ENCODE data around the gene ARRDC3.
A peak's percentile ranks its signal among the peaks of the same experiment; 100 is the strongest.
"Not testable (repeated sequence)": the region's sequence is repeated elsewhere in the genome, so short reads cannot be mapped to it uniquely, and the experiment has no call there.

ARRDC3 gene

DNA sequence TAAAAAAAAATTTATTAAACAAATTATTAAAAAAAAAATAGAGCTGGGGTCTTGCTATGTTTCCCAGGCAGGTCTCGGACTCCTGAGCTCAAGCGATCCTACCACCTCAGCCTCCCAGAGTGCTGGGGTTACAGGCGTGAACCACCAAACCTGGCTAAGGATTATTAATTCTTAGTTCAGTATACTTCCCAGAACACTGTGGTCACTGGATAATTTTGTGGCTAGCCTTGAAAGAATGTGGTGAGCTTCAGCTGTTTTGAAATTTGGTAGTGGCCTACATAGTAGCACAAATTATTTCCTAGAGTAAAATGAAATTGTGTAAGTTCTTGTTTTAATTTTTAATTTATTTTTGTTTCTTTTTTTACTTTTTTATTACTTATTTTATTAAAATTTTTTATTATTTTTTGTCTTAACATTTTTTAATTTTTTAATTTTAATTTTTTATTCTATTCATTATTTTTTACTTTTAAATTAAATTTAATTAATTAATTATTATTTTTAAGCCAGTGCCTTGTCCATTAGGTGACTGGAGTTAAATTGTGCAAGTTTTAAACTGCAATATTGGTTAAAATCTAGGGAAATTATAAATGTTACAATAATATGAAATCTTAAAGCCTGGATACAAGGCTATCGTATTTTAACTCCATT, 23.0 kb downstream of the ARRDC3 start:
- no peak for DNase-seq (ENCODE audit: low spot score)

DNA sequence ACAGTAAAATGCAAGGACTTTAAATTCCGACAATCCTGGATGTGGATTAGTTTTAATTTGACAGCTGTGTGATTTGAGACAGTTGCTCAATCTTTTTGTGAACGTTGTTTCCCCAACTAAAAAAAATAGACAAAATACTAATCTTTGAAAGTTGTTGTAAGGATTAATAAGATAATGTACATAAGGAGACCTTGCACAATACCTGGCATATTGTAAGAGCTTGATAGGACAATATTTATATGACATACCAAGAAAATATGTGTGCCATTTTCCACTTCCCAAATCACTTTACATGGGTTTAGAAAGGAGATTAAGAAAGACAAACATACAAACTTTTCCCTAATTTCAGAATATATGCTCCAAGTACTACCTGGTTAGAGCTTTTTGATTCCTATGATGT, 25.3 kb downstream of the ARRDC3 start:
- DNase-seq (ENCODE audit: low spot score): no peak

DNA sequence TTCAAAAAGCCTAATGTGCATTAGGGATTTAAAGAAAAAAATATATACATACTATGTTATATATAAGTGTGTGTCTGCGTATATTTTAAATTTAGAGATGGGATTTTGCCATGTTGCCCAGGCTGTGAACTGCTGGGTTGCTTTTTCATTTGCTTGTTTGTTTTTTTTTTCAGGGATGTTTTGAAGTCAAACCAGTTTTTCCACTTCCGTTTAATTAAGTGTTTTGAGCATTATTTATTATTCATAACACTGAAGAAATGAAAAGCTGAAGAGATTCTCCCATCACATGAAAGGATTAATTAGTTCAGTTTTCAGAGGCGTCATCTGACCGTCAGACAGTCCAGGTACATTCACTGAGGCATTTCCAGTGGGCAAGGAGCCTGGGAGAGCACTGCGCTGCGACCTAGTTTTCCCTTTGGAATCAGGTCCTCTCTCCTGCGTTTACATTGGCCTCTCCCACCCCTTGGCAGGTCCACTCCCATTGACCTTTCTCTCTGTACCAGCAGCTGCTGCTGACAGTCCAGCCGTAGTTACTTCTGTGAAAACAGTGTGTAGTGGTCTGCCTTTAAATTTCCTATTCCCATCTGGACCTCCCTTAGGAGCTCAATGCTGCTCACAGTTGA, 26.0 kb downstream of the ARRDC3 start:
- DNase-seq (ENCODE audit: low spot score): no peak

DNA sequence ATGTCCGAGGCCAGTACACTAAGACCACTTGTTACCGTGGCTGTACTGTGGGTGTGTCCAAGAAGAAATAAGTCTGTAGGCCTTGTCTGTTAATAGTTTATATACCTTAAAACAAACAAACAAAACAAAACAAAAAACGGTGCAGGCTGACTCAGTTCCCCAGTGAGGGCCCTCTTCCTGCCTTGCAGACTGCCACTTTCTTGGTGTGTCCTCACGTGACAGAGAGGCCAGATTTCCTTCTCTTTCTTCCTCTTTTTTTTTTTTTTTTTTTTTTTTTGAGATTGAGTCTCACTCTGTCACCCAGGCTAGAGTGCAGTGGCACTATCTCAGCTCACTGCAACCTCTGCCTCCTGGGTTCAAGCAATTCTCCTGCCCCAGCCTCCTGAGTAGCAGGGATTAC, 28.2 kb downstream of the ARRDC3 start:
- not testable (repeated sequence) for DNase-seq (ENCODE audit: low spot score)

DNA sequence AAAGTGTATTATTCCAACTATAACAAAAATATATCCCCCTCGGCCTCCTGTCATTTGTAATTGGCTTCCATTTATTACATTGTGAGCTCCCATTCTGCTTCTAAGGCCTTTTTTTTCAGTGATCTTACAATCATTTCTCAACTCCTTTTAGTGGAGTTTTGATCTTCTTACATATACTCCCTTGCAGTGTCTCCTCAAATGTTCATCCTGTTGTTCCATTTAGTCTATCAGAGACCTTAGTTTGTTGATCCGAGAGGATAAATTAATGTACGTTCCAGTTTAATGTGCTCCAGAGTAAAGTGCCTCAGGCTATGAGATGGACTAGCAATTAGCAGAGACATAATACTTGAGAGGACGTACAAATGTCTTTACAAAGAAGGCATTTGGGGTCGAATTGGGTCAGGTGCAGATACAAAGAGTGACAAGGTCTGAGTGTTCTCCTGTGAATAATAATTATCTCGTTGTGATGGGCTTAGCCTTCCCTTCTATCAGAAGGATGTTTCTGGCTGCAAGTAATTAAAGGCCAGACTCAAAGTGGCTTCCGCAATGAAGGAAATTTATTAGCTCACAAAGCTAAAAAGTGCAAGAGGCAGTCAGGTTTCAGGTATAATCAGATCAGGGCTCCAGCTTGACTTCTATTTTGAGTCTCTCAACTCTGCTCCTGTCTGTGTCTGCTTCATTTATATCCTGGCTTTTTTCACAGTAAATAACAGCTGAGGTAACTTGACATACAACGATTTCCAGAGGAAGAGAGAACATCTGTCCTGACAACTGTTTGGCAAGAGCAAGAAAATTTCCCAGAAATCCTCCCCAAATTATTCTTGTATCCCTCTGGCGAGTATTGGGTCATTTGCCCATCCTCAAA, 30.1 kb downstream of the ARRDC3 start:
- no peak for DNase-seq (ENCODE audit: low spot score)

DNA sequence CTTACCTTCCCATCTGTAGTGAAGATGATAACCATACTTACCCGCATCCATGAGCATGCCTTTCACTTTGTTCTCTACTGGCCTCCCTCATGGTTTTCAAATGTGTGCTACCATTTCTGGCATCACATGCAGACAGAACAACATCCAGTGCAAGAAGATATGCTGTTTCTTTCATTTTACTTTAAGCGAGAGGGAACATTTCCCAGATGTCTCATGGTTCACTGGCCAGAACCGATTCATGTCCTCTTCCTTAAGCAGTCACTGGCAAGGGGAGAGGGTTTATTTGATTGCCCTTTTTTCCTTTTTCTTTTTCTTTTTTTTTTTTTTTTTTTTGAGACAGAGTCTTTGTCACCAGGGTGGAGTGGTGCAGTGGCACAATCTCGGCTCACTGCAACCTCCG, 37.7 kb downstream of the ARRDC3 start:
- no peak for DNase-seq (ENCODE audit: low spot score)

DNA sequence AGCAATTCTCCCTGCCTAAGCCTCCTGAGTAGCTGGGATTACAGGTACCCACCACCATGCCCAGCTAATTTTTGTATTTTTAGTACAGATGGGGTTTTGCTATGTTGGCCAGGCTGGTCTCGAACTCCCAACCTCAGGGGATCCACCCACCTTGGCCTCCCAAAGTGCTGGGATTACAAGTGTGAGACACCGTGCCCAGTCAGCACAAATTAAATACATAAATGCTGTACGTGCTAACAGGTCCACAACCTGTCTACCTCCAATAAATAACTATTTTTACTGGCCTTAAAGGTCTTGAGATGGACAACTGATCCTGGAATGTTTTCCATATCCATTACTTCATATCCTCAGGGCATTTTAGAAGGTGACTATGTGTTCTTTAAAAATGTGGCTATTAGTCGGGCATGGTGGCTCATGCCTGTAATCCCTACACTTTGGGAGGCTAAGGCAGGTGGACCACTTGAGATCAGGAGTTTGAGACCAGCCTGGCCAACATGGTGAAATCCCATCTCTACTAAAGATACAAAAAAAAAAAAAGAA, 38.4 kb downstream of the ARRDC3 start:
- not testable (repeated sequence) for DNase-seq (ENCODE audit: low spot score)

DNA sequence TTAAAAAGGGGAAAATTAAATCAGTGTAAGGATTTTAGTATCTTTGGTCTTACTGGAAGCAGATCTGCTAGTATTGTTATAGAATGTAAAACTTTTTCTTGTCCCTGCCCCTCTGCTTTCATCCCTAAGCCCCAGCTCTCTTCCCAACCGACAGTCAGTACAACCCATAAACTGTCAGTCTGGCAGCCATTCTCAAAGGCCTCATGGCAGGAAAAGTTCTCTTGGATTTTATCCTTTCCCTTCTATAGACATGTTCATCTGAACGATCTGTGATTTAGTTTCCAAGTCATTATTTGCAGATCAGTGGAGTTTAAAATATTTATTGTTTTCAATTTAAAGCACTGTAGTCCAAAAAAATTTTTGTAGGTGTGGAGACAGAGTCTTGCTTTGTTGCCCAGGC, 39.2 kb downstream of the ARRDC3 start:
- no peak for DNase-seq (ENCODE audit: low spot score)

DNA sequence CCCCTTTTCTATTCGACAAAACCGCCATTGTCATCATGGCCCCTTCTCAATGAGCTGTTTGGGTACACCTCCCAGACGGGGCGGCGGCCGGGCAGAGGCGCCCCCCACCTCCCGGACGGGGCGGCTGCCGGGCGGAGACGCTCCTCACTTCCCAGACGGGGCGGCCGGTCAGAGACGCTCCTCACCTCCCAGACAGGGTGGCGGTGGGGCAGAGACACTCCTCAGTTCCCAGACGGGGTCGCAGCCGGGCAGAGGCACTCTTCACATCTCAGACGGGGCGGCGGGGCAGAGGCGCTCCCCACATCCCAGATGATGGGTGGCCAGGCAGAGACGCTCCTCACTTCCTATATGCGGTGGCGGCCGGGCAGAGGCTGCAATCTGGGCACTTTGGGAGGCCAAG, 40.2 kb downstream of the ARRDC3 start:
- DNase-seq (ENCODE audit: low spot score): not testable (repeated sequence)

DNA sequence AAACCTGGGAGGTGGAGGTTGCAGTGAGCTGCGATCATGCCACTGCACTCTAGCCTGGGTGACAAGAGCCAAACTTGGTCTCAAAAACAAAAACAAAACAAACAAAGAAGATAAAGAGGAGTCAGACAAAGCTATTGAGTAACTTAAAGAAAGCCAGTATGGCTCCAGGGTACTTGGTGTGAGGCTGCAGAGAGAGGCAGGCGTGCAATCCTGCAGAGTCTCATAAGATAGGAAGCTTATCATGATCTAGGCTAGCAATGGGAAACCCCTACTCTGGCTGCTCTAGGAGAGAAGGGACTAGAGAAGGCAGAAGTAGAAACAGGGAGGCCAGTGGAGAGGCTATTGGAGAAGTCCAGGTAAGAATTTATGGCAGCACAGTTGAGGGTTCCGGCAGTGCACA, 42.0 kb downstream of the ARRDC3 start:
- DNase-seq (ENCODE audit: low spot score): no peak

DNA sequence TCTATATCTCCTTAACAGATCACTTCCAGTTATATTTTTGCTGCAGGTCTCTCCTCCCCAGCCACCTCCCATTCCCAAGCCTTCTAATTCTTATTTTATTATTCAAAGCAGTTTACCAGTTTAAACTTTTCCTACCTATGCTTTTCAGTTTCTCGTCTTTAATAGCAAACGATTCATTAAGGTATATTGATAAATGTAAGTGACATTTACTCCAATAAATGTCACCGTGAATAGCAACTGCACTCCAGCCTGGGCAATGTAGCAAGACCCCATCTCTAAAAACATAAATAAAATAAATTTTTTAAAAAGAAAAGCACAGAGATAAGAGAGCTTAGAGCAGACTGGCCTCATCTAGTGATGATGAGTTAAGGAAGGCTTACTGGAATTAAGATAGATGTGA, 42.6 kb downstream of the ARRDC3 start:
- no peak for DNase-seq (ENCODE audit: low spot score)

DNA sequence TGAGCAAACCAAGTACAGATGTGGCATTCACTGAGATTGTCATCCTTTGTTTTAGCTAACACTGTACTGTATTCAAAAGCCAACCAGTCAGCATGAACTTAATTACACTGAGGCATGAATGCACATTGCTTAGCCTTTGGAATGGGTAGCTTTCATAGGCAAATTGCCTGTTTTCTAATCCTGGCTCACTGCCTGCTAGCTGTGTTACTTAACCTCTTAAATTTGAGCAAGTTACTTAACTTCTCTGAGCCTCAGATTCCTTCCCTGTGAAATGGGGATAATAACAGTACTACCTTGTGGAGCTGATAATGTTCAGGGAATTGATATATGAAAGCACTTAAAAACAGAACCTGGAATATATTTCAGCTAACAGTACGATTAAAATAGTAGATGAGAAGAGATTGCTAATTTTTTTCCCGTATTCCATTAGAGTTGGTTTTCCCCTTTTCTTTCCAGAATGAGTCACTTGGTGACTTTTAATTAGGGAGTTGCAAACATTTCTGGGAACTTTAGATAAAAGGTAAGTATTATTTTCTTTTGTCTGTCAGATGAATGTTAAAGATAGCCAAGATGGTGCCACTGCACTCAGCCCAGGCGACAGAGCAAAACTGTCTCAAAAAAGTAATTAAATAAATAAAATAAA, 43.9 kb downstream of the ARRDC3 start:
- DNase-seq (ENCODE audit: low spot score): peak; percentile 64

DNA sequence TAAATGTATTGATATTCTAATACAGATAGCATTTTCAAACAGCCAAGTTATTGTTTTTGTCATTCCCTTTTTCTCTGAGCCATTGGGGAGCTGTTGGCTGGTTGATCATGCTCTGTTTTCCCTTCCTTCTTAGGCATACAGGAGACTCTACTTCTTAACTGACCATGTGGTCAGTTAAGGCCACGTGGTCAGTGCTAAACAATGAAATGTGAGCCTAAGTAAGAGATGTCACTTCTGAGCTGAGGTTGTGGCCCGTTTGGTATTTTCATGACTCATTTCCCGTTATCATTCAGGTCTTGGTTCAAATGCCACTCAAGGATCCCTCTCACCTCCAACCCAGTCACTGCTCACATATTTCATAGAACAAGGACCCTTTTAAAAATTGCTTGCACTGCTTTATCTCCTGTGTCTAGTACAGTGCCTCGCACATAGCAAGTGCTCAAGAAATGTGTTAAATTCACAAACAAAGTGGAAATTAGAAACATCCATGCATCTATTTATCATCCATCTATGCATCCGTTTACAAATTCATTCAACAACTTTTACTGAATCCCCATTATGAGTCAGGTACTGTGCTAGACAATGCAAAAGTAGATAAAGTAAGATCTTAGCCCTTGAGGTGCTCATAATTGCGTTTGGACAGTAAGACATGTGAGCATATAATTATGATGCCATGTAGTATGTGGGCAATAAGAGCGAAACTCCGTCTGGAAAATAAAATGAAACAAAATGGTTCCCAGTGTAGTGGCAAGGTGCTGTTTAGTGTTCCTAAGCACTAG, 50.7 kb downstream of the ARRDC3 start:
- no peak for DNase-seq (ENCODE audit: low spot score)

DNA sequence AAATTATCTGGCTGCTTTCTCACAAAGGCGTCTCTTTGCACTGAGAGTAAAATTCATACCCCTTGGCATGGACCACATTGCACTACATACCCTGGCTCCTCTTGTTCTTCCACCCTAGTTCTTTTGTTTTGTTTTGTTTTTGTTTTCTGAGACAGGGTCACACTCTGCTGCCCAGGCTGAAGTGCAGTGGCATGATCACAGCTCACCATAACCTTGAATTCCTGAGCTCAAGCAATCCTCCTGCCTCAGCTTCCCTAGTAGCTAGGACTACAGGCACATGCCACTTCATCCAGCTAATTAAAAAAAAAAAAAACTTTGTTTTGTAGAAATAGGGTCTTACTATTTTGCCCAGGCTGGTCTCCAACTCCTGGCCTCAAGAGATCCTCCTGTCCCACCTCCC, 51.4 kb downstream of the ARRDC3 start:
- no peak for DNase-seq (ENCODE audit: low spot score)

DNA sequence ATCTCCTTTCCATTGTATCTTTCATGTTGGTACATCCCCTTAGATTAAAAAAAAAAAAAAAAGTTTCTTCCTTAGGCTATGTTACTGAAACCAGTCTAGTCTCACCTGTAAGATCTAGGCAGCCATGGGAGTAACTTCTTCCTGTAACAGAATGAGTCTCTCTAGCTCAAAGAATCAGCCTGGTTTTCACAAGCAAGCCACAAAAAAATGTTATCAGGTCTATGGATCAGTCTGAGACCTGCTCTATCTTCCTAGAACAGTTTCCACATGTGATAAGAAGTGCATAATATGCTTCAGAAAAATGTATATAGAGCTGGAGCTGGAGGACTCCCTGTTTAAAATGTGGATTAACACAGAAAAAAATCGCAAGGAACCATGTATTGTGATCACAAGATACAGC, 53.8 kb downstream of the ARRDC3 start:
- no peak for DNase-seq (ENCODE audit: low spot score)

DNA sequence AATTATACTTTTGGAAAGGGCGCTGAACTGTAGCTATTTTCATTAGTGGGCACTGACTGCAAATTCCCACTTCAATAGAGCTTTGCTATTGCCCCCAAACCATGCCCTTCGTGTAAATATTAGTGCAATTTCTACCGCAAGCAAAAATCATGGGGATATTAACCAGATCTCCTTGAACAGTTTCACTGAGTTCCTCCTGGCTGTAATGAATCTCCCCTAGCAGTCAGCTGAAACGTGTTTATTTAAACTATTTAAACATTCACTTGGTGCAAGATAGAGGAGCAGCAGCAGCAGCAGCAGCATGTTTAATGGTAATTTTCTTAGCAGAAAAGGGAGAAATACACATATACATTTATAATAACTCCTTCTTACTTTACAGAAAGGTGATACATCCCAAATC, 54.4 kb downstream of the ARRDC3 start:
- no peak for DNase-seq (ENCODE audit: low spot score)

DNA sequence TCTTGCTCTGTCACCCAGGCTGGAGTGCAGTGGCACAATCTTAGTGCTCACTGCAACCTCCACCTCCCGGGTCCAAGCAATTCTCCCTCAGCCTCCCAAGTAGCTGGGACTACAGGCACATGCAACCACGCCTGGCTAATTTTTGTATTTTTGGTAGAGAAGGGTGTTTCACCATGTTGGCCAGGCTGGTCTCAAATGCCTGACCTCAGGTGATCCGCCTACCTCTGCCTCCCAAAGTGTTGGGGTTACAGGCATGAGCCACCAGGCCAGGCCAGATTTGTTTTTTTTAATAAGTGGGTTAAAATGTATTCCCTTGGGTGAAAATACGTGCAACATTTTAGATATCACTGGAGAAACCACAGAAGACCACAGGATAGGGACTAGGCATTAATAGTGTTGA, 60.1 kb downstream of the ARRDC3 start:
- DNase-seq (ENCODE audit: low spot score): not testable (repeated sequence)

DNA sequence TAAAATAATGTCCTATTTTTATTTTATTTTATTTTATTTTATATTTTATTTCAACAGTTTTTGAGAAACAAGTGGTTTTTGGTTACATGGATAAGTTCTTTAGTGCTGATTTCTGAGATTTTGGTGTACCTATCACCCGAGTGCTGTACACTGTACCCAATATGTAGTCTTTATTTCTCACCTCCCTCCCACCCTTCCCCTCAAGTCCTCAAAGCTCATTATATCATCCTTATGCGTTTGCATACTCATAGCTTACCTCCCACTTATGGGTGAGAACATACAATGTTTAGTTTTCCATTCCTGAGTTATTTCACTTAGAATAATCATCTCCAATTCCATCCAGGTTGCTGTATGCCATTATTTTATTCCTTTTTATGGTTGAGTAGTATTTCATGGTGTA, 63.5 kb downstream of the ARRDC3 start:
- no peak for DNase-seq (ENCODE audit: low spot score)

DNA sequence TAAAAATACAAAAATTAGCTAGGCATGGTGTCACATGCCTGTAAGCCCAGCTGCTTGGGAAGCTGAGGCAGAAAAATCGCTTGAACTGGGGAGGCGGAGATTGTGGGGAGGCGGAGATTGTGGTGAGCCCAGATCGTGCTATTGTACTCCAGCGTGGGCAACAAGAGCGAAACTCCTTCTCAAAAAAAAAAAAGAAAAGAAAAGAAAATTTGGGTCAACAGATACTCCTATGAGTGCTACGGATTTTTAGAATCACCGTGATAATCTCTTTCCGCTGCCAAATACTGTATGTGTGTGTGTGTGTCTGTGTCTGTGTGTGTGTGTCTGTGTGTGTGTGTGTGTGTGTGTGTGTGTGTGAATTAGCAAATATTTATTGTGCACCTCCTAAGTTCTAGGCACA, 64.4 kb downstream of the ARRDC3 start:
- DNase-seq (ENCODE audit: low spot score): no peak

Measured in Ammon's horn (tissue), 1 donor.